Retinal pigment epithelial cell (primary cell): ENCODE measurements around the gene SNCAIP.
A peak's percentile ranks its signal among the peaks of the same experiment; 100 is the strongest.

Source experiments
- DNase-seq: peaks from one replicate; pipeline ENCODE4 v3.0.0-alpha.2; 2010; ENCODE audit warnings: low read depth
- H3K4me3 ChIP-seq: 2 replicates; pipeline ENCODE4 v1.5.1; 2011; ENCODE audit warnings: mild to moderate bottlenecking, low read length, control low read depth, moderate library complexity
- CTCF ChIP-seq: conservative IDR thresholded peaks from 2 replicates; pipeline ENCODE4 v1.5.1; 2011; ENCODE audit warnings: low read depth, low read length, control low read depth, inconsistent platforms

The SNCAIP gene

DNA sequence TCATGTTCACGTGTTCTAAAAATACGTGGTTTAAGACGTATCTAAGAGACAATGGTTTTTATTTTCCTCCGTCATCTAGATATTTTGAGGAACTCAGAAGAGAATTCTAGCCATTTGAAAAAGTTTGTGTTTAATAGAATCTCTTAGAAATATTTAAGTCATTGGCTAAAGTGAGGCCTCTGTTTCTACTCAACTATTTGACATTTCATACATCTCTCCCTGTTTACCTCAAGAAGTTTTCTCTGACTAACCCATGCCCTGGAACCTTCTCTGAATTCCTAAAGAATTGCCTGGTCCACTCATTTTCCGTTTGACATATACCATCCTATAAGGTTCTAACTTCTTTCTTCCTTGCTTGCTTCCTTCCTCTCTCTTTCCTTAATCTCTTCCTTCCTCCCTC lies 178.7 kb downstream of the SNCAIP start:
- no peak overlapping the region for H3K4me3 ChIP-seq
- no peak for DNase-seq
- no peak for TF ChIP-seq CTCF

DNA sequence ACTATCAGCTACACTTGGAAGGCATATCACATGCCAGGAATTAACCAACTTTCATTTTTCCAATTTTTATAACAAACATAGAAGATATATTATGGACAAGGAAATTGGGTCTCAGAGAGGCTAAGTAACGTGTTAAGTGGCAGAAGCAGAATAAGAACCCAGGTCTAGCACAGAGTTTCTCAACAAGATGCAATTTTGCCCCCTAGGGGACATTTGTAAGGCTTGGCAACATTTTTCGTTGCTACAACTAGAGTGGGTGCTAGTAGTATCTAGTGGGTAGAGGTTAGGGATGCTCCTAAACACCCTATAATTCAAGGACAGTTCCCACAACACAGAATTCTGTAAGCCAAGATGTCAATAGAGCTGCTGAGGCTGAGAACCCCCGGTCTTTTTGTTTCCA lies 180.6 kb downstream of the SNCAIP start:
- no peak overlapping the region for H3K4me3 ChIP-seq
- DNase-seq, result no peak
- TF ChIP-seq CTCF, result peak; percentile 34

- TF ChIP-seq CTCF, result peak; percentile 1
- DNase-seq, result peak; percentile 73
- H3K4me3 ChIP-seq, result no peak overlapping the region
Observed at GRCh38 chr5:122493091-122494021, 181.3 kb downstream of the SNCAIP start.

DNA sequence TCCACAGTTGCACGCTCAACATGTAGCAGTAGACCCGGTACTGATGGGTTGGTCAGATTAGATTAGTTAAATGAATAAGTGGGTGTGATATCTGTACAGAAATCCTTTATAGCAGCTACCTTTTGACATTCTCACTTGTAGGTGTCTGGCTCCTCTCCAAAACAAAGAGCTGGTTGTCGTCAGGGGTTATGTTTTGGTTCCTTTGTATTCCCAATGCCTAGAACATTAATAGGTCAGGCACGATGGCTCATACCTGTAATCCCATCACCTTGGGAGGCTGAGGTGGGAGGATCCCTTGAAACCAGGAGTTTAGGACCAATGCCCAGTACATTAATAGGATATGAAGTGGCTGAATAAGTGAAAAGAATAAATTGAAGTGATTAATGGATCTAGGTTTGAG lies 182.1 kb downstream of the SNCAIP start:
- no peak for DNase-seq
- TF ChIP-seq CTCF, result no peak
- H3K4me3 ChIP-seq, result no peak overlapping the region

- TF ChIP-seq CTCF, result peak; percentile 51
- DNase-seq, result no peak
- no peak overlapping the region for H3K4me3 ChIP-seq
Observed at GRCh38 chr5:122498163-122498562, 186.1 kb downstream of the SNCAIP start.

- TF ChIP-seq CTCF, result no peak
- H3K4me3 ChIP-seq, result no peak overlapping the region
- DNase-seq, result no peak
Observed at GRCh38 chr5:122499585-122499984, 187.5 kb downstream of the SNCAIP start.
